DMS153 treated with DMSO at 0.1 percent for 48 hours (cell line): ENCODE measurements around the gene NLE1.
A peak's percentile ranks its signal among the peaks of the same experiment; 100 is the strongest.

Experiments
- DNase-seq: peaks from one replicate; lab custom pipeline; 2025; ENCODE audit not compliant: unreplicated experiment; lab: John Stamatoyannopoulos, UW

The NLE1 gene

GRCh38 chr17:35088356-35088880 is 53.7 kb downstream of the NLE1 start:
- no peak for DNase-seq

GRCh38 chr17:35087731-35088355 is 54.3 kb downstream of the NLE1 start:
- peak; percentile 16 for DNase-seq

GRCh38 chr17:35086931-35087573 is 55.1 kb downstream of the NLE1 start:
- DNase-seq = no peak

- no peak for DNase-seq
These were observed 55.9 kb downstream of the NLE1 start for GRCh38 chr17:35086164-35086563.

GRCh38 chr17:35084987-35085386 is 57.1 kb downstream of the NLE1 start:
- no peak for DNase-seq

GRCh38 chr17:35083071-35083470 is 59.0 kb downstream of the NLE1 start:
- DNase-seq = no peak

GRCh38 chr17:35082073-35082657 is 59.9 kb downstream of the NLE1 start:
- DNase-seq = peak; percentile 41

- DNase-seq = no peak
These were observed 60.5 kb downstream of the NLE1 start for GRCh38 chr17:35081638-35082037.

GRCh38 chr17:35080536-35080935 is 61.6 kb downstream of the NLE1 start:
- DNase-seq = no peak

GRCh38 chr17:35079547-35080423 is 62.3 kb downstream of the NLE1 start:
- no peak for DNase-seq
